K562 (cell line): Measurements from ENCODE around the gene DEGS2. TPM values are rescaled to one million over a fixed set of nuclear protein-coding genes. Genes with fewer than 3 reads are reported as not detected.

Experiments
- ATAC-seq: fragments of 200-7000 bp; cut with Tn5 transposase; 3 replicates; pipeline ENCODE4 v1.9.1; 2020; ENCODE audit warnings: moderate library complexity
- BruUV-seq: library from RNA; stranded (reverse); fragments of 400-500 nt; replicated peaks from 2 replicates; lab custom pipeline; 2021; lab: Mats Ljungman, UMichigan
- CTCF ChIA-PET: fragments of 300-600 bp; formaldehyde crosslinking; extraction: SDS; loops from one replicate; lab custom pipeline; 2021; ENCODE audit warnings: low intra/inter-chr PET ratio; lab: Yijun Ruan, JAX
- POLR2A ChIA-PET: fragments of 300-600, 350-650 bp; sonication (Branson Sonifier 250); formaldehyde crosslinking; extraction: SDS; loops from one replicate; lab custom pipeline; 2021; ENCODE audit warnings: antibody characterized with exemption, inconsistent platforms; lab: Yijun Ruan, JAX
- DNase-seq, 4 experiments: peaks; one replicate each; pipeline versions ENCODE4 v3.0.0 to v3.0.0-alpha.2; 2011 to 2018; ENCODE audit warnings: low spot score in 3 of 4, mixed read lengths in 3 of 4; ENCODE audit errors: extremely low read depth in 1 of 4
- FAIRE-seq: peaks from 2 replicates; lab custom pipeline; 2011; peaks lifted over from hg19 to GRCh38; lab: Jason Lieb, UNC
- H2AFZ ChIP-seq: 2 replicates; pipeline ENCODE4 v1.6.0; 2011; ENCODE audit warnings: low read depth, low read length, control low read depth, inconsistent platforms
- H3K27ac ChIP-seq: fragments of 200-600 bp; 3 replicates; pipeline ENCODE4 v1.8.0; 2011; ENCODE audit warnings: low read depth, mild to moderate bottlenecking, control low read depth, inconsistent platforms, low read length, moderate library complexity, mixed read lengths; ENCODE audit errors: extremely low read depth
- H3K27me3 ChIP-seq, 2 experiments: fragments of 300-600 bp in 1 of 2; 2 replicates in 1 of 2; 3 replicates in 1 of 2; pipeline versions ENCODE4 v1.6.0 to v1.8.0; 2011; ENCODE audit warnings: inconsistent platforms in 2 of 2, low read length in 2 of 2, mild to moderate bottlenecking in 1 of 2, mixed read lengths in 1 of 2, moderate library complexity in 1 of 2; ENCODE audit not compliant: control insufficient read depth in 2 of 2, insufficient read depth in 2 of 2
- H3K36me3 ChIP-seq: fragments of 300-600 bp; 3 replicates; pipeline ENCODE4 v1.8.0; 2011; ENCODE audit warnings: mild to moderate bottlenecking, low read length, inconsistent platforms; ENCODE audit not compliant: control insufficient read depth, insufficient read depth
- H3K4me1 ChIP-seq, 2 experiments: fragments of 200-600 bp in 1 of 2; replicated peaks in 1 of 2; 2 replicates in 1 of 2; 3 replicates in 1 of 2; pipeline versions ENCODE4 v1.5.1 to v1.8.0; 2011; ENCODE audit warnings: inconsistent platforms in 2 of 2, low read length in 2 of 2, mild to moderate bottlenecking in 1 of 2, mixed read lengths in 1 of 2, moderate library complexity in 1 of 2; ENCODE audit not compliant: control insufficient read depth in 2 of 2, insufficient read depth in 2 of 2
- H3K4me2 ChIP-seq: 2 replicates; pipeline ENCODE4 v1.6.1; 2011; ENCODE audit warnings: low read length, control low read depth, inconsistent platforms, mixed read lengths; ENCODE audit not compliant: insufficient read depth
- H3K4me3 ChIP-seq: fragments of 200-600 bp; sonication (generic), shearing (Covaris generic); 2 replicates; pipeline ENCODE4 v1.5.1; 2016; ENCODE audit warnings: control low read depth, inconsistent platforms
- H3K79me2 ChIP-seq: fragments of 200-600 bp; 3 replicates; pipeline ENCODE4 v1.8.0; 2011; ENCODE audit warnings: low read length, inconsistent platforms; ENCODE audit not compliant: control insufficient read depth, insufficient read depth
- H3K9ac ChIP-seq, 2 experiments: 2 replicates each; pipeline versions ENCODE4 v1.6.0 to v1.6.1; 2011; ENCODE audit warnings: low read depth in 2 of 2, low read length in 2 of 2, control low read depth in 1 of 2, inconsistent platforms in 1 of 2, mild to moderate bottlenecking in 1 of 2, mixed read lengths in 1 of 2; ENCODE audit not compliant: insufficient read depth in 1 of 2
- H3K9me1 ChIP-seq: one replicate; pipeline ENCODE4 v1.6.0; 2011; ENCODE audit warnings: inconsistent platforms, mild to moderate bottlenecking, low read length, moderate library complexity; ENCODE audit not compliant: control insufficient read depth, insufficient read depth
- H3K9me3 ChIP-seq: replicated peaks from 2 replicates; pipeline ENCODE4 v1.5.1; 2011; ENCODE audit warnings: low read depth, low read length, inconsistent platforms; ENCODE audit not compliant: control insufficient read depth, insufficient read depth
- H4K20me1 ChIP-seq: replicated peaks from 2 replicates; pipeline ENCODE4 v1.6.1; 2011; ENCODE audit warnings: low read length, inconsistent platforms, mixed read lengths; ENCODE audit not compliant: control insufficient read depth, insufficient read depth
- MCM5 ChIP-seq: fragments of 450-650 bp; IDR thresholded peaks from 2 replicates; pipeline ENCODE4 v1.6.1; 2016; ENCODE audit warnings: low read depth
- NCOA4 ChIP-seq: fragments of 450-650 bp; IDR thresholded peaks from 2 replicates; pipeline ENCODE4 v1.6.1; 2018; ENCODE audit warnings: mild to moderate bottlenecking; ENCODE audit not compliant: partially characterized antibody
- NFRKB ChIP-seq: fragments of 450-650 bp; IDR thresholded peaks from 2 replicates; pipeline ENCODE4 v1.6.1; 2016; ENCODE audit warnings: low read depth
- RAD51 ChIP-seq: fragments of 450-650 bp; IDR thresholded peaks from 2 replicates; pipeline ENCODE4 v1.7.1; 2016; ENCODE audit warnings: low read depth, mild to moderate bottlenecking, borderline replicate concordance
- SREBF2 ChIP-seq: sonication (generic); formaldehyde crosslinking; IDR thresholded peaks from 2 replicates; pipeline ENCODE4 v1.4.0; 2020; ENCODE audit warnings: mild to moderate bottlenecking, missing genetic modification reagents
- SRSF3 ChIP-seq: fragments of 200-400 bp; formaldehyde crosslinking; IDR thresholded peaks from 2 replicates; pipeline ENCODE4 v1.6.1; 2016; ENCODE audit warnings: mild to moderate bottlenecking, low read length, moderate library complexity; ENCODE audit not compliant: insufficient read depth
- TAF1 ChIP-seq: IDR thresholded peaks from 2 replicates; pipeline ENCODE4 v1.6.1; 2011; ENCODE audit warnings: mild to moderate bottlenecking, low read length, moderate library complexity; ENCODE audit not compliant: insufficient read depth, control insufficient read depth, severe bottlenecking; ENCODE audit errors: extremely low read depth
- ZNF347 ChIP-seq: fragments of 450-650 bp; formaldehyde crosslinking; IDR thresholded peaks from 2 replicates; pipeline ENCODE4 v1.4.0; 2020; ENCODE audit warnings: low read depth, mild to moderate bottlenecking, moderate library complexity
- WGBS: fragments of 100-300 bp; shearing (Covaris generic); methylation state at CpG from one replicate; pipeline ENCODE4 v1.1.6; 2016; ENCODE audit warnings: low coverage, mixed read lengths; ENCODE audit not compliant: insufficient coverage; ENCODE audit errors: missing lambda C conversion rate; 5-methylcytosine and 5-hydroxymethylcytosine counted together
- in situ Hi-C: fragments of 300-500 bp; cut with MboI; formaldehyde crosslinking; loops from 4 replicates; pipeline ENCODE4 v1.15.0; 2018; ENCODE audit warnings: inconsistent platforms, mixed read lengths
- intact Hi-C: fragments of 100-400 bp; cut with micrococcal nuclease; formaldehyde crosslinking; loops from 2 replicates; pipeline ENCODE4 v1.14.2; 2022
- polyA plus RNA-seq, 8 experiments: library from polyadenylated mRNA; depleted of rRNA in 4 of 8; stranded (reverse) in 5 of 8; unstranded in 3 of 8; fragments of >200 nt; fragmentation: Nextera tagmentation in 2 of 8; fragmentation: Illumina TruSeq in 1 of 8; extraction: Ambion mirVana in 2 of 8; extraction: Trizol in 1 of 8; gene quantifications; 2 replicates each; pipeline versions ENCODE4 v1.2.1 to v1.2.3, GENCODE V29; 2011 to 2014; ENCODE audit warnings: inconsistent platforms in 1 of 8, missing spikeins in 1 of 8
- total RNA-seq, 7 experiments: library from RNA; depleted of rRNA in 6 of 7; stranded (reverse); fragments of >200 nt in 6 of 7; fragmentation: Illumina TruSeq in 2 of 7; extraction: Trizol in 2 of 7; gene quantifications; 2 replicates each; pipeline versions ENCODE4 v1.2.1 to v1.2.3, GENCODE V29; 2011 to 2021; ENCODE audit warnings: low replicate concordance in 1 of 7
- TF ChIP-seq, protein P1 (sequence below): fragments of 450-650 bp; formaldehyde crosslinking; IDR thresholded peaks from 2 replicates; pipeline ENCODE4 v1.4.0; 2020; ENCODE audit warnings: mild to moderate bottlenecking, moderate library complexity
- TF ChIP-seq, protein P2 (sequence below): fragments of 250-450 bp; sonication (Bioruptor Pico); IDR thresholded peaks from 2 replicates; pipeline ENCODE4 v1.6.1; 2021; ENCODE audit warnings: mild to moderate bottlenecking

The DEGS2 gene
- total and polyA plus RNA-seq, 9 of the 15 experiments (the other 6 are each of a cell fraction or from before 2014, with no cell fraction given) = 0.22 to 2.9 (median 0.70) TPM

DNA sequence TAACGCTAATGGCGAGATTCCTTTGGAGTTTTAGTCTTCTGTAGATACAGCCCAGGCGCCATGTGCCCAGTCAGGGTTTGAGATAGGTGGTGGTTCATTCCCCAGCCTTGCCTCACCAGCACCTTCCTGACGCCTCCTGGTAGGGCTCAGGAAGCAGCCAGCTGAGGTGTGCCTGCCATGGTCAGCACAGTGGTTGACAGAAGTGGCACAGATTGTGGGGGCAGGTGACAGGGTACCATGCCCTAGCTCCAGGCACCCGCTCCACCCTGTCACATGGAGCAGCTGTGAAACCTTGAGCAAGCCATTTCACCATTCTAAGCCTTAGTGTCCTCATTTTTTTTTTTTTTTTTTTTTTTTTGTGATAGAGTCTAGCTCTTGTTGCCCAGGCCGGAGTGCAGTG lies 48.6 kb downstream of the DEGS2 start:
- ChIA-PET POLR2A (no interaction called here), CTCF (no interaction called here)
- Histone ChIP-seq H3K9me1 (no peaks in the 10 kb centered on the region), H3K4me3 (no peak overlapping the region), H3K36me3 (peaks cover 3% of the 10 kb centered on the region; the same call in 1 of the 3 replicates), H4K20me1 (no peaks in the 10 kb centered on the region; the same call in 1 of the 2 replicates), H3K27me3 (no peaks in the 10 kb centered on the region), H2AFZ (no peak overlapping the region), H3K27ac (no peak overlapping the region), H3K4me2 (no peak overlapping the region), H3K4me1 (peaks cover 18 to 19% of the 10 kb centered on the region in 2 experiments; a peak in 4 of 5 replicates), H3K9ac (no peak overlapping the region; a peak in 1 of 4 replicates), H3K79me2 (peaks cover 2% of the 10 kb centered on the region; the same call in 2 of the 3 replicates), H3K9me3 (no peaks in the 10 kb centered on the region)
- intact Hi-C loops (no loop called here), in situ Hi-C loops (loop anchor here (10.0 kb wide), 1 partner anchor 126 kb away; no protein-coding TSS in a partner anchor)
- DNase-seq = no peak
- ATAC-seq = no peak
- FAIRE-seq = no peak
- BruUV-seq = no TSS peak
- WGBS = 91% methylated on average over 3 of the region's 6 CpGs
- TF ChIP-seq, protein P1, sequence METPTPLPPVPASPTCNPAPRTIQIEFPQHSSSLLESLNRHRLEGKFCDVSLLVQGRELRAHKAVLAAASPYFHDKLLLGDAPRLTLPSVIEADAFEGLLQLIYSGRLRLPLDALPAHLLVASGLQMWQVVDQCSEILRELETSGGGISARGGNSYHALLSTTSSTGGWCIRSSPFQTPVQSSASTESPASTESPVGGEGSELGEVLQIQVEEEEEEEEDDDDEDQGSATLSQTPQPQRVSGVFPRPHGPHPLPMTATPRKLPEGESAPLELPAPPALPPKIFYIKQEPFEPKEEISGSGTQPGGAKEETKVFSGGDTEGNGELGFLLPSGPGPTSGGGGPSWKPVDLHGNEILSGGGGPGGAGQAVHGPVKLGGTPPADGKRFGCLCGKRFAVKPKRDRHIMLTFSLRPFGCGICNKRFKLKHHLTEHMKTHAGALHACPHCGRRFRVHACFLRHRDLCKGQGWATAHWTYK (CRISPR knock-in tag) = no peak
- TF ChIP-seq RAD51 (no peak), MCM5 (no peak), TAF1 (no peak), NCOA4 (no peak), NFRKB (no peak), SREBF2 (CRISPR knock-in tag) (no peak), SRSF3 (no peak), ZNF347 (CRISPR knock-in tag) (no peak)
- TF ChIP-seq, protein P2, sequence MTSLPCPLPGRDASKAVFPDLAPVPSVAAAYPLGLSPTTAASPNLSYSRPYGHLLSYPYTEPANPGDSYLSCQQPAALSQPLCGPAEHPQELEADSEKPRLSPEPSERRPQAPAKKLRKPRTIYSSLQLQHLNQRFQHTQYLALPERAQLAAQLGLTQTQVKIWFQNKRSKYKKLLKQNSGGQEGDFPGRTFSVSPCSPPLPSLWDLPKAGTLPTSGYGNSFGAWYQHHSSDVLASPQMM (CRISPR knock-in tag) = no peak
